Measurements from ENCODE around the gene TMPRSS7.
A peak's percentile ranks its signal among the peaks of the same experiment; 100 is the strongest.
"Not testable (repeated sequence)": the region's sequence is repeated elsewhere in the genome, so short reads cannot be mapped to it uniquely, and the experiment has no call there.

The TMPRSS7 gene

GRCh38 chr3:112012205-112012992 lies 22.1 kb upstream of the TMPRSS7 start:
- DNase-seq, result no peak

- peak in 4 of 5 experiments; percentile 27 to 79 (median 32) for DNase-seq
Measured at GRCh38 chr3:112013058-112013783, 21.3 kb upstream of the TMPRSS7 start.

- DNase-seq, result no peak
Measured at GRCh38 chr3:112013784-112014143, 20.8 kb upstream of the TMPRSS7 start.

GRCh38 chr3:112017091-112017490 lies 17.4 kb upstream of the TMPRSS7 start:
- DNase-seq, result no peak

GRCh38 chr3:112018712-112019111 lies 15.8 kb upstream of the TMPRSS7 start:
- DNase-seq, result no peak

GRCh38 chr3:112019716-112020115 lies 14.8 kb upstream of the TMPRSS7 start:
- no peak for DNase-seq

- no peak for DNase-seq
Measured at GRCh38 chr3:112020674-112021085, 13.9 kb upstream of the TMPRSS7 start.

- DNase-seq, result no peak
Measured at GRCh38 chr3:112027142-112027541, 7.4 kb upstream of the TMPRSS7 start.

- no peak for DNase-seq
Measured at GRCh38 chr3:112027826-112028225, 6.7 kb upstream of the TMPRSS7 start.

- DNase-seq, result no peak
Measured at GRCh38 chr3:112030901-112031300, 3.6 kb upstream of the TMPRSS7 start.

- DNase-seq, result no peak
Measured at GRCh38 chr3:112032098-112032731, 2.3 kb upstream of the TMPRSS7 start.

- DNase-seq, result no peak
Measured at GRCh38 chr3:112035241-112035640, 705 bp downstream of the TMPRSS7 start.

- DNase-seq, result not testable (repeated sequence)
Measured at GRCh38 chr3:112037194-112037593, 2.7 kb downstream of the TMPRSS7 start.

GRCh38 chr3:112038863-112039262 lies 4.3 kb downstream of the TMPRSS7 start:
- no peak for DNase-seq

GRCh38 chr3:112041321-112041720 lies 6.8 kb downstream of the TMPRSS7 start:
- DNase-seq, result no peak

GRCh38 chr3:112042842-112043280 lies 8.3 kb downstream of the TMPRSS7 start:
- DNase-seq, result no peak

- DNase-seq, result peak in 3 of 5 experiments; percentile 12 to 78 (median 38)
Measured at GRCh38 chr3:112043621-112044201, 9.2 kb downstream of the TMPRSS7 start.

- no peak for DNase-seq
Measured at GRCh38 chr3:112046599-112046998, 12.1 kb downstream of the TMPRSS7 start.

GRCh38 chr3:112047264-112047663 lies 12.7 kb downstream of the TMPRSS7 start:
- no peak for DNase-seq

GRCh38 chr3:112048911-112049310 lies 14.4 kb downstream of the TMPRSS7 start:
- DNase-seq, result no peak

- DNase-seq, result no peak
Measured at GRCh38 chr3:112053229-112053628, 18.7 kb downstream of the TMPRSS7 start.

- DNase-seq, result peak in 1 of 5 experiments; percentile 84
Measured at GRCh38 chr3:112056451-112056929, 22.0 kb downstream of the TMPRSS7 start.

- DNase-seq, result no peak
Measured at GRCh38 chr3:112059497-112059896, 25.0 kb downstream of the TMPRSS7 start.

Data from T-helper 2 cell (primary cell).